Lower lobe of right lung (tissue), 2 donors: Measurements from ENCODE around the gene CCR8. TPM values are rescaled to one million over a fixed set of nuclear protein-coding genes. Genes with fewer than 3 reads are reported as not detected.

Experiments used
- ATAC-seq, 2 donors: fragments of 200-7000 bp; cut with Tn5 transposase; one replicate each; pipeline ENCODE4 v1.9.1; 2020 to 2022; ENCODE audit warnings: mild to moderate bottlenecking in 2 of 2, moderate library complexity in 2 of 2
- DNase-seq: peaks from one replicate; pipeline ENCODE4 v3.0.0-alpha.2; 2020
- H3K27ac ChIP-seq: fragments of 200-600 bp; one replicate; pipeline ENCODE4 v1.8.0; 2022
- H3K27me3 ChIP-seq: fragments of 200-600 bp; one replicate; pipeline ENCODE4 v1.8.0; 2022; ENCODE audit warnings: low read depth
- H3K36me3 ChIP-seq: fragments of 200-600 bp; one replicate; pipeline ENCODE4 v1.8.0; 2022; ENCODE audit warnings: mild to moderate bottlenecking
- H3K4me1 ChIP-seq: fragments of 200-600 bp; one replicate; pipeline ENCODE4 v1.8.0; 2022
- H3K4me3 ChIP-seq: fragments of 200-600 bp; one replicate; pipeline ENCODE4 v1.8.0; 2022; ENCODE audit warnings: mild to moderate bottlenecking
- H3K9me3 ChIP-seq: fragments of 200-600 bp; one replicate; pipeline ENCODE4 v1.8.0; 2022
- CTCF ChIP-seq: fragments of 200-600 bp; IDR thresholded peaks from one replicate; pipeline ENCODE4 v1.8.0; 2022; ENCODE audit warnings: antibody characterized with exemption, mild to moderate bottlenecking
- intact Hi-C: fragments of 100-400 bp; cut with DNase I; formaldehyde crosslinking; loops from one replicate; pipeline ENCODE4 v1.11.0; 2022
- total RNA-seq: library from RNA; stranded (reverse); fragmentation: NEBNext Ultra II Directional; extraction: Animal tissue kit (Norgen Biotek cat#: 25700); gene quantifications from one replicate; pipeline ENCODE4 v1.2.1, GENCODE V29; 2021
- donor health status: DM: no; HTN: yes; CAD: no; lungs with severe emphysema.

CCR8 gene
- total RNA-seq, 1 donor from 2014 or later, result not detected

GRCh38 chr3:39289107-39289506 lies 40.4 kb upstream of the CCR8 start:
- ATAC-seq (no peak), DNase-seq (no peak)
- intact Hi-C loops, result loop anchor here (10.0 kb wide), 1 partner anchor 84 kb away; no protein-coding TSS in a partner anchor
- Histone ChIP-seq H3K36me3 (no peaks in the 10 kb centered on the region), H3K4me3 (no peak overlapping the region), H3K9me3 (no peaks in the 10 kb centered on the region), H3K4me1 (peaks cover 3% of the 10 kb centered on the region), H3K27ac (no peak overlapping the region), H3K27me3 (no peaks in the 10 kb centered on the region)
- TF ChIP-seq CTCF, result no peak

- ATAC-seq (no peak), DNase-seq (no peak)
- H3K4me1 ChIP-seq, result peaks cover 3% of the 10 kb centered on the region
- no peaks in the 10 kb centered on the region for H3K27me3 ChIP-seq
- TF ChIP-seq CTCF, result no peak
- intact Hi-C loops, result loop anchor here (10.0 kb wide), 1 partner anchor 165 kb away; no protein-coding TSS in a partner anchor
- H3K36me3 ChIP-seq, result no peaks in the 10 kb centered on the region
- no peak overlapping the region for H3K4me3 ChIP-seq
- H3K9me3 ChIP-seq, result no peaks in the 10 kb centered on the region
- H3K27ac ChIP-seq, result peak overlapping the region; percentile 12
These were observed 39.3 kb upstream of the CCR8 start for GRCh38 chr3:39290255-39290654.

GRCh38 chr3:39291903-39292329 lies 37.6 kb upstream of the CCR8 start:
- no peaks in the 10 kb centered on the region for H3K9me3 ChIP-seq
- intact Hi-C loops, result loop anchor here (10.0 kb wide), 1 partner anchor 167 kb away; no protein-coding TSS in a partner anchor
- peaks cover 3% of the 10 kb centered on the region for H3K4me1 ChIP-seq
- no peak overlapping the region for H3K4me3 ChIP-seq
- H3K27ac ChIP-seq, result no peak overlapping the region
- DNase-seq, result peak; percentile 76
- no peaks in the 10 kb centered on the region for H3K36me3 ChIP-seq
- peak; percentile 95 for TF ChIP-seq CTCF
- peak; percentile 79 to 80 for ATAC-seq
- H3K27me3 ChIP-seq, result no peaks in the 10 kb centered on the region

- no peaks in the 10 kb centered on the region for H3K27me3 ChIP-seq
- peaks cover 3% of the 10 kb centered on the region for H3K4me1 ChIP-seq
- intact Hi-C loops, result loop anchor here (10.0 kb wide), 1 partner anchor 168 kb away; no protein-coding TSS in a partner anchor
- ATAC-seq (no peak), DNase-seq (no peak)
- no peak overlapping the region for H3K27ac ChIP-seq
- H3K36me3 ChIP-seq, result no peaks in the 10 kb centered on the region
- no peaks in the 10 kb centered on the region for H3K9me3 ChIP-seq
- H3K4me3 ChIP-seq, result no peak overlapping the region
- no peak for TF ChIP-seq CTCF
These were observed 36.5 kb upstream of the CCR8 start for GRCh38 chr3:39292961-39293360.

GRCh38 chr3:39294446-39295183 lies 34.9 kb upstream of the CCR8 start:
- intact Hi-C loops, result loop anchor here (10.0 kb wide), 1 partner anchor 170 kb away; no protein-coding TSS in a partner anchor
- no peak for TF ChIP-seq CTCF
- Histone ChIP-seq H3K27ac (no peak overlapping the region), H3K4me3 (no peak overlapping the region), H3K9me3 (peaks cover 8% of the 10 kb centered on the region), H3K4me1 (peaks cover 3% of the 10 kb centered on the region), H3K27me3 (no peaks in the 10 kb centered on the region), H3K36me3 (no peaks in the 10 kb centered on the region)
- DNase-seq (no peak), ATAC-seq (no peak)
